Fibroblast of lung (primary cell): ENCODE data around the gene FNDC3B.

Experiments used
- CTCF ChIP-seq, 2 donors: IDR thresholded peaks in 1 of 2; conservative IDR thresholded peaks in 1 of 2; 1 replicate in 1 of 2; 2 replicates in 1 of 2; pipeline ENCODE4 v1.5.1; 2011 to 2012; ENCODE audit warnings: low read length in 2 of 2, control low read depth in 1 of 2, inconsistent platforms in 1 of 2, low read depth in 1 of 2, mild to moderate bottlenecking in 1 of 2
- EZH2 ChIP-seq: IDR thresholded peaks from 2 replicates; pipeline ENCODE4 v1.5.1; 2012; ENCODE audit warnings: low read length, control low read depth, mild to moderate bottlenecking; ENCODE audit errors: missing control alignments

- TF ChIP-seq CTCF (conservative IDR thresholded peaks at IDR 0.05 in 1 of 2, IDR thresholded peaks at IDR 0.05 in 1 of 2; ENCODE audit: low read depth in 1 of 2, low read length in 2 of 2) (peak; percentile 27), EZH2 (no peak)
Measured at GRCh38 chr3:172040078-172040980, 951 bp downstream of the FNDC3B start.
